Kidney (tissue), 14 donors: Measurements from ENCODE around the gene CTNND2. TPM values are rescaled to one million over a fixed set of nuclear protein-coding genes. Genes with fewer than 3 reads are reported as not detected.

Experiments
- DNase-seq, 5 donors: peaks; one replicate each; pipeline ENCODE4 v3.0.0-alpha.2; 2013 to 2020
- FAIRE-seq: peaks from 2 replicates; lab custom pipeline; 2012; peaks lifted over from hg19 to GRCh38; lab: Jason Lieb, UNC
- H3K27ac ChIP-seq, 2 donors: one replicate each; pipeline ENCODE4 v1.7.0; 2013; ENCODE audit warnings: low read depth in 2 of 2, low read length in 2 of 2, inconsistent platforms in 1 of 2
- H3K27me3 ChIP-seq: one replicate; pipeline ENCODE4 v1.7.1; 2013; ENCODE audit warnings: low read length, inconsistent platforms; ENCODE audit not compliant: control insufficient read depth, insufficient read depth
- H3K36me3 ChIP-seq, 3 donors: one replicate each; pipeline versions ENCODE4 v1.7.0 to v1.7.1; 2013; ENCODE audit warnings: low read length in 3 of 3, control low read depth in 1 of 3, inconsistent platforms in 1 of 3; ENCODE audit not compliant: insufficient read depth in 3 of 3, control insufficient read depth in 2 of 3
- H3K4me1 ChIP-seq, 3 donors: one replicate each; pipeline versions ENCODE4 v1.7.0 to v1.7.1; 2013; ENCODE audit warnings: low read length in 3 of 3, inconsistent platforms in 1 of 3, low read depth in 1 of 3; ENCODE audit not compliant: control insufficient read depth in 2 of 3, insufficient read depth in 2 of 3
- H3K4me3 ChIP-seq, 3 donors: one replicate each; pipeline versions ENCODE4 v1.7.0 to v1.8.1; 2013; ENCODE audit warnings: low read length in 3 of 3, control low read depth in 1 of 3, inconsistent platforms in 1 of 3
- H3K9ac ChIP-seq, 3 donors: one replicate each; pipeline versions ENCODE4 v1.7.0 to v1.7.1; 2013; ENCODE audit warnings: low read length in 3 of 3, control low read depth in 1 of 3, inconsistent platforms in 1 of 3
- H3K9me3 ChIP-seq, 3 donors: one replicate each; pipeline versions ENCODE4 v1.7.0 to v1.7.1; 2013; ENCODE audit warnings: low read length in 3 of 3, control low read depth in 1 of 3, inconsistent platforms in 1 of 3; ENCODE audit not compliant: control insufficient read depth in 2 of 3, insufficient read depth in 1 of 3
- intact Hi-C: fragments of 100-400 bp; cut with DNase I; formaldehyde crosslinking; loops from one replicate; pipeline ENCODE4 v1.11.1; 2022
- polyA plus RNA-seq: library from polyadenylated mRNA; stranded (reverse); fragments of 350-450 nt; fragmentation: Illumina TruSeq; extraction: RNeasy Lipid Tissue Mini Kit (QIAGEN cat#74804); gene quantifications from one replicate; pipeline ENCODE4 v1.2.3, GENCODE V29; 2014; ENCODE audit warnings: low read depth, low replicate concordance; ENCODE audit not compliant: insufficient read depth
- total RNA-seq: library from RNA; stranded (reverse); fragmentation: NEBNext Ultra II Directional; extraction: Animal tissue kit (Norgen Biotek cat#: 25700); gene quantifications from one replicate; pipeline ENCODE4 v1.2.1, GENCODE V29; 2021
- TF ChIP-seq, protein P1 (sequence below): IDR thresholded peaks from 3 replicates; pipeline ENCODE4 v1.5.1; 2012; ENCODE audit warnings: mild to moderate bottlenecking, moderate library complexity, borderline replicate concordance; ENCODE audit not compliant: insufficient read depth; ENCODE audit errors: extremely low read depth
- donor health status: control.
- donor health status: control.
- donor health status: control.
- donor health status: control.
- donor health status: control.
- donor health status: DM: yes; HTN: yes; CAD: no.
- donor health status: Normal renal cell carcinoma (clear cell type).

CTNND2 gene
- total and polyA plus RNA-seq, 2 donors from 2014 or later, result 0.15 to 0.79 TPM

DNA sequence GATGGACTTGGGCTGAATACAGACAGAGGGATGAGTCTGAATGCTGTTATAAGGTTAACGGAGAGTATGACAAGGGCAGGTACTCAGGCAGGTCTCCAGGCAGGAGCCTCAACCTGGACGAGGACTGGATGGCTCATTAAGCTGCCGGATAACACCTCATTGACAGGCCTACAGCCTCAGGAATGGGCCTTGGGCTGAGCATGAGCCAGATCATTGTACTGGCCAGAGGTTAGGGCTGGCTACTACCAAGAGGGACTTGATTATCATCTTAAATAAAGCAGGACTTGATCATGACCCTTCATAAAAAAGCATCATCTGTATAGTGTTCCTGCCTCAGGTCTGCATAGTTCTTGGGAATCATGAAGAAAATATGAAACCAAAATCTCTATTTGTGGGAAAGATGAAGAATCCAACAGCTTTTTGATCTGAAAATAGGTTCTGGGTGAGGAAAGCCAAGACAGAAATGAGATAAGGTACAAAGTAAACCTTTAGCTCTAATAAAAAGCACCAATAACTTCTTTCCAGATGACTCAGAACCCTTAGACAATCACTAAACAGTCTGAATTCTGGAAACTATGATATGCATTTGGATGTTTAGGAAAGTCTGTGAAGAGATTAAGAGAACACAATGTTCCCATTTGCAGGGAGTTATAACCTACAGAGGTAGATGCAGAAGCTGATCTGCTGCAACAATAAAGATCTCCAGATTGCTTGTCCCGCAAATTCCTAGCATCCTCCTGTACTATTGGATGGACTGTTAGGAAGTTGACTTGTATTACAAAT, 343.1 kb downstream of the CTNND2 start:
- H3K27me3 ChIP-seq, result no peaks in the 10 kb centered on the region
- no peaks in the 10 kb centered on the region for H3K36me3 ChIP-seq
- TF ChIP-seq, protein P1, sequence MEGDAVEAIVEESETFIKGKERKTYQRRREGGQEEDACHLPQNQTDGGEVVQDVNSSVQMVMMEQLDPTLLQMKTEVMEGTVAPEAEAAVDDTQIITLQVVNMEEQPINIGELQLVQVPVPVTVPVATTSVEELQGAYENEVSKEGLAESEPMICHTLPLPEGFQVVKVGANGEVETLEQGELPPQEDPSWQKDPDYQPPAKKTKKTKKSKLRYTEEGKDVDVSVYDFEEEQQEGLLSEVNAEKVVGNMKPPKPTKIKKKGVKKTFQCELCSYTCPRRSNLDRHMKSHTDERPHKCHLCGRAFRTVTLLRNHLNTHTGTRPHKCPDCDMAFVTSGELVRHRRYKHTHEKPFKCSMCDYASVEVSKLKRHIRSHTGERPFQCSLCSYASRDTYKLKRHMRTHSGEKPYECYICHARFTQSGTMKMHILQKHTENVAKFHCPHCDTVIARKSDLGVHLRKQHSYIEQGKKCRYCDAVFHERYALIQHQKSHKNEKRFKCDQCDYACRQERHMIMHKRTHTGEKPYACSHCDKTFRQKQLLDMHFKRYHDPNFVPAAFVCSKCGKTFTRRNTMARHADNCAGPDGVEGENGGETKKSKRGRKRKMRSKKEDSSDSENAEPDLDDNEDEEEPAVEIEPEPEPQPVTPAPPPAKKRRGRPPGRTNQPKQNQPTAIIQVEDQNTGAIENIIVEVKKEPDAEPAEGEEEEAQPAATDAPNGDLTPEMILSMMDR, result no peak
- no peaks in the 10 kb centered on the region for H3K9me3 ChIP-seq
- H3K4me1 ChIP-seq, result no peaks in the 10 kb centered on the region
- H3K4me3 ChIP-seq, result no peak overlapping the region
- DNase-seq (no peak), FAIRE-seq (no peak)
- no peak overlapping the region for H3K9ac ChIP-seq
- no peak overlapping the region for H3K27ac ChIP-seq
- intact Hi-C loops, result no loop called here

DNA sequence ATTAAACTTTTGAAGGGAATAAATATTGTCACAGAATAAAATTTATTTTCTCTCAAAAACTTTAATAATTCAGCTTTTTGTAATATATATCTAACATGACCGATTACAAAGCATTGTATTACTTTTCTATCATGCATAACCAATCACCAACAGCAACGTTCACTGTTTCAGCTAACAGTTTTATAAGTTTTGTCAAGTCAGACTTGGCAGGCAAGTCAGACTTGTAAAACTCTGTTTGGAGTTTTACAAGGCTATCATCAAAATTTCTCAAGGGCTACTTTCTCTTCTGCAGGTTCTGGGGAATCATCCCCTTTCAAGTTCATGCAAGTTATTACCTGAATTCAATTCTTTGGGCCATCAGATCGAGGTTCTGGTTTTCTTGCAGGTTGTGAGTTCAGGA, 347.2 kb downstream of the CTNND2 start:
- Histone ChIP-seq H3K36me3 (no peaks in the 10 kb centered on the region), H3K9ac (no peak overlapping the region), H3K4me1 (no peaks in the 10 kb centered on the region), H3K4me3 (no peak overlapping the region), H3K9me3 (no peaks in the 10 kb centered on the region), H3K27me3 (no peaks in the 10 kb centered on the region), H3K27ac (no peak overlapping the region)
- no peak for DNase-seq
- intact Hi-C loops, result no loop called here
- TF ChIP-seq, protein P1, result no peak
- no peak for FAIRE-seq

DNA sequence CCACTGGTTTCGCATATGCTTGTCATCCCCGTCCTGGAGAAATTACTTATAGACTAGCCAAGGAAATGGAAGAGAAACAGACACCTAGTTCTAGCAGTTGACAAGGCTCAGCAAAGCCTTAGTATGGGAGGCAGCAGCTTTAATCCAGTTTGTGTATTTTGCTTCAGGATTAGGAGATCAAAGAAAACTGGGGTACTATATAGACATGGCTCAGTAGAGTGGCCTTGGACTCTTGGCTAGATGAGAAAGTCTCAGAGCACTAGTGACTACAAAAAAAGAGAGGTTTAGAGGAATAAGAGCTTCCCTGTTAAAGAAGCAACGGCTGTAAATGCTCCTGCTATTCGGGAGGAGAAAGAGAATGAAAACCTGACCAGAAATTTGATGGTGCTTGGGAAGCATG, 349.1 kb downstream of the CTNND2 start:
- Histone ChIP-seq H3K4me1 (no peaks in the 10 kb centered on the region), H3K9ac (no peak overlapping the region), H3K4me3 (no peak overlapping the region), H3K9me3 (no peaks in the 10 kb centered on the region), H3K27ac (no peak overlapping the region), H3K36me3 (no peaks in the 10 kb centered on the region), H3K27me3 (no peaks in the 10 kb centered on the region)
- DNase-seq, result no peak
- intact Hi-C loops, result no loop called here
- FAIRE-seq, result no peak
- TF ChIP-seq, protein P1, result no peak
